ENCODE data around the gene KRTAP10-5. TPM values are rescaled to one million over a fixed set of nuclear protein-coding genes. Genes with fewer than 3 reads are reported as not detected.

Gene KRTAP10-5
- total RNA-seq, 4 donors from 2014 or later: not detected

- Histone ChIP-seq H3K9me3 (peaks cover 0 to 29% (median 0%) of the 10 kb centered on the region in 4 donors), H3K4me3 (no peak overlapping the region), H3K36me3 (no peaks in the 10 kb centered on the region), H3K27ac (no peak overlapping the region), H3K27me3 (no peaks in the 10 kb centered on the region), H3K4me1 (no peaks in the 10 kb centered on the region)
- TF ChIP-seq CTCF (IDR thresholded peaks at IDR 0.05): no peak
- TF ChIP-seq POLR2A (IDR thresholded peaks at IDR 0.05): no peak
- no peak for TF ChIP-seq EP300 (IDR thresholded peaks at IDR 0.05)
- WGBS, 2 donors: 81 to 84% methylated on average over 11 to 12 of the region's 12 CpGs
- no peak for DNase-seq (ENCODE audit: low spot score in 2 of 2)
Measured at GRCh38 chr21:44568261-44568660, 12.1 kb downstream of the KRTAP10-5 start.

DNA sequence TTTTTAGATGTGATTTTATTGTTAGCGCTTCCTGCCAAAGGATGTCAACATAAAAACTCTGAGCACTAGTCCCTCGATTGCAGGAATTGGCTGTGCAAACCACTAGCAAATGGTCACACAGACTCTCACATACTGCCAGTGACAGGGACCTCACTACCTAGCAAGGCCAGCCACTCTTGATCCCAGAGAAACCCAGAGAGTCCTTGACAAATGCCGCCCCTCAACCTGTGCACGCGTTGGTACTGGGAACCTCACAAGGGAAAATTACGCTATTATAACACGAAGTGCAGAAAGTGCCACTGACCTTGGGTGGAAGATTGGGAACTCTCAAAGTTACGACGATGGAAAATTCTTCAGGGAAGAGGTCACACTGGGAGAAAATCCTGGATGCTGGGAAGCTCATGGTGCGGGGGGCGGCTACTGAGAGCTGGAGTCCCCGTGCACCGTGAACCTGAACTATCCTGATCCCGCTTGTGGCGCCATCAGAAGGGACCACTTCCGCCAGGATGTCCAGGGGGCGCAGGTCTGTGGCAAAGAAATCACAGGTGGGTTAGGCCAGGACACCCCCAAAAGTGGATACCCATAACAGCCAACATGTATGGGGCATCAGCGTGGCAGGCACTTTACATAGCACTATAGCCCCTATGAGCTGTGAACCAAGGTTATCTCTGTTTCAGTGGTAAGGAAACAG, 12.8 kb downstream of the KRTAP10-5 start:
- H3K27ac ChIP-seq: no peak overlapping the region
- H3K9me3 ChIP-seq: peaks cover 0 to 31% (median 0%) of the 10 kb centered on the region in 4 donors
- TF ChIP-seq POLR2A (IDR thresholded peaks at IDR 0.05): no peak
- TF ChIP-seq CTCF (IDR thresholded peaks at IDR 0.05): no peak
- 92 to 93% methylated on average over 18 of the region's 18 CpGs for WGBS, 2 donors
- H3K4me1 ChIP-seq: no peaks in the 10 kb centered on the region
- no peaks in the 10 kb centered on the region for H3K36me3 ChIP-seq
- no peak overlapping the region for H3K4me3 ChIP-seq
- no peak for DNase-seq (ENCODE audit: low spot score in 2 of 2)
- no peaks in the 10 kb centered on the region for H3K27me3 ChIP-seq

DNA sequence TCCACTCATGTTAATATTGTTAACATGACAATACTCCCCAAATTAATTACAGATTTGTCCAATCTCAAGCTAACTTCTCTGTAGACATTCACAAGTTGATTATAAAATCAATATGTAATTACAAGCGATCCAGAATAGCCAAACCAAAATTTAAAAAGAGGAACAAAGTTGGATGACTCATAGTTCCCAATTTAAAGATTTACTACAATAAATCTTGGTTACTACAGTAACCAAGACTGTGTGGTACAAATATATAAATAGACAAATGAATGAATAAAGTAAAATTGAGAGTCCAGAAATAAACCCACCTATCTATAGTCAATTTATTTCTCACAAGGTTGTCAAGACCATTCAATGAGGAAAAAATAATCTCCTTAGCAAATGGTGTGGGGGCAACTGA, 14.0 kb downstream of the KRTAP10-5 start:
- H3K4me1 ChIP-seq: no peaks in the 10 kb centered on the region
- H3K27me3 ChIP-seq: no peaks in the 10 kb centered on the region
- H3K27ac ChIP-seq: no peak overlapping the region
- H3K36me3 ChIP-seq: no peaks in the 10 kb centered on the region
- H3K4me3 ChIP-seq: no peak overlapping the region
- H3K9me3 ChIP-seq: peaks cover 0 to 27% (median 0%) of the 10 kb centered on the region in 4 donors
- TF ChIP-seq POLR2A (IDR thresholded peaks at IDR 0.05): no peak
- TF ChIP-seq EP300 (IDR thresholded peaks at IDR 0.05): no peak
- TF ChIP-seq CTCF (IDR thresholded peaks at IDR 0.05): no peak
- DNase-seq (ENCODE audit: low spot score in 2 of 2): no peak
- WGBS, 2 donors: 68 to 76% methylated on average over 1 of the region's 1 CpG

- H3K4me1 ChIP-seq: no peaks in the 10 kb centered on the region
- H3K27me3 ChIP-seq: no peaks in the 10 kb centered on the region
- 0 to 40% methylated on average over 1 of the region's 1 CpG for WGBS, 2 donors
- no peaks in the 10 kb centered on the region for H3K36me3 ChIP-seq
- no peak overlapping the region for H3K27ac ChIP-seq
- peaks cover 0 to 20% (median 0%) of the 10 kb centered on the region in 4 donors for H3K9me3 ChIP-seq
- no peak for DNase-seq (ENCODE audit: low spot score in 2 of 2)
- no peak overlapping the region for H3K4me3 ChIP-seq
- no peak for TF ChIP-seq CTCF (IDR thresholded peaks at IDR 0.05)
- TF ChIP-seq POLR2A (IDR thresholded peaks at IDR 0.05): no peak
- no peak for TF ChIP-seq EP300 (IDR thresholded peaks at IDR 0.05)
Measured at GRCh38 chr21:44564886-44565598, 15.4 kb downstream of the KRTAP10-5 start.

- peaks cover 0 to 26% (median 0%) of the 10 kb centered on the region in 4 donors for H3K9me3 ChIP-seq
- no peak overlapping the region for H3K4me3 ChIP-seq
- H3K4me1 ChIP-seq: no peaks in the 10 kb centered on the region
- no peaks in the 10 kb centered on the region for H3K27me3 ChIP-seq
- H3K27ac ChIP-seq: no peak overlapping the region
- no peak for DNase-seq (ENCODE audit: low spot score in 2 of 2)
- 95% methylated on average over 1 of the region's 1 CpG for WGBS, 2 donors
- H3K36me3 ChIP-seq: no peaks in the 10 kb centered on the region
- no peak for TF ChIP-seq EP300 (IDR thresholded peaks at IDR 0.05)
- TF ChIP-seq CTCF (IDR thresholded peaks at IDR 0.05): no peak
- TF ChIP-seq POLR2A (IDR thresholded peaks at IDR 0.05): no peak
Measured at GRCh38 chr21:44564099-44564498, 16.3 kb downstream of the KRTAP10-5 start.

Data from tibial nerve (tissue), 4 donors.